NCI-H1436 treated with DMSO at 0.1 percent for 48 hours (cell line): ENCODE measurements around the gene CLASP1.
"Not testable (repeated sequence)": the region's sequence is repeated elsewhere in the genome, so short reads cannot be mapped to it uniquely, and the experiment has no call there.

Experiments used
- DNase-seq: peaks from one replicate; lab custom pipeline; 2025; lab: John Stamatoyannopoulos, UW

CLASP1 gene

GRCh38 chr2:121374412-121375075 lies 274.7 kb downstream of the CLASP1 start:
- not testable (repeated sequence) for DNase-seq

GRCh38 chr2:121372721-121373353 lies 276.4 kb downstream of the CLASP1 start:
- no peak for DNase-seq

GRCh38 chr2:121372082-121372481 lies 277.2 kb downstream of the CLASP1 start:
- no peak for DNase-seq

- DNase-seq, result no peak
Measured at GRCh38 chr2:121368836-121369235, 280.4 kb downstream of the CLASP1 start.

GRCh38 chr2:121368155-121368554 lies 281.1 kb downstream of the CLASP1 start:
- DNase-seq, result no peak

- no peak for DNase-seq
Measured at GRCh38 chr2:121367246-121367900, 281.9 kb downstream of the CLASP1 start.

GRCh38 chr2:121366040-121366439 lies 283.2 kb downstream of the CLASP1 start:
- DNase-seq, result no peak

- DNase-seq, result no peak
Measured at GRCh38 chr2:121365061-121365460, 284.2 kb downstream of the CLASP1 start.

- DNase-seq, result no peak
Measured at GRCh38 chr2:121363632-121364420, 285.4 kb downstream of the CLASP1 start.

GRCh38 chr2:121362774-121363173 lies 286.5 kb downstream of the CLASP1 start:
- DNase-seq, result no peak

GRCh38 chr2:121362226-121362625 lies 287.0 kb downstream of the CLASP1 start:
- no peak for DNase-seq

GRCh38 chr2:121360566-121361300 lies 288.5 kb downstream of the CLASP1 start:
- no peak for DNase-seq

- no peak for DNase-seq
Measured at GRCh38 chr2:121359716-121360565, 289.3 kb downstream of the CLASP1 start.

GRCh38 chr2:121359170-121359569 lies 290.1 kb downstream of the CLASP1 start:
- DNase-seq, result no peak

GRCh38 chr2:121358291-121358690 lies 291.0 kb downstream of the CLASP1 start:
- DNase-seq, result no peak

GRCh38 chr2:121356058-121356640 lies 293.1 kb downstream of the CLASP1 start:
- DNase-seq, result no peak

- no peak for DNase-seq
Measured at GRCh38 chr2:121355488-121355887, 293.8 kb downstream of the CLASP1 start.

- no peak for DNase-seq
Measured at GRCh38 chr2:121351521-121352318, 297.5 kb downstream of the CLASP1 start.

GRCh38 chr2:121350890-121351289 lies 298.4 kb downstream of the CLASP1 start:
- DNase-seq, result no peak

- no peak for DNase-seq
Measured at GRCh38 chr2:121350402-121350775, 298.9 kb downstream of the CLASP1 start.
